Activated T-helper 1 cell treated with Interleukin-2 at 50 U/mL for 16 hours (primary cell): ENCODE results near the gene LDHAL6B.
"Not testable (repeated sequence)": the region's sequence is repeated elsewhere in the genome, so short reads cannot be mapped to it uniquely, and the experiment has no call there.

Experiments used
- DNase-seq: peaks from one replicate; pipeline ENCODE4 v3.0.0-alpha.2; 2020; ENCODE audit warnings: low read depth

Gene LDHAL6B

GRCh38 chr15:59206623-59207183 lies at the start of gene LDHAL6B:
Gene LDHAL6B, plus strand, starts transcription at chr15:59206843. Its CDS starts 98 bp downstream, at chr15:59206941.
- no peak for DNase-seq

- no peak for DNase-seq
Measured at GRCh38 chr15:59157396-59157795, 49.2 kb upstream of the LDHAL6B start.

GRCh38 chr15:59157840-59158700 lies 48.6 kb upstream of the LDHAL6B start:
- DNase-seq = no peak

GRCh38 chr15:59158701-59159034 lies 48.0 kb upstream of the LDHAL6B start:
- no peak for DNase-seq

- DNase-seq = no peak
Measured at GRCh38 chr15:59159210-59159609, 47.4 kb upstream of the LDHAL6B start.

GRCh38 chr15:59160880-59161593 lies 45.6 kb upstream of the LDHAL6B start:
- DNase-seq = no peak

- not testable (repeated sequence) for DNase-seq
Measured at GRCh38 chr15:59162080-59162479, 44.6 kb upstream of the LDHAL6B start.

- no peak for DNase-seq
Measured at GRCh38 chr15:59165726-59166125, 40.9 kb upstream of the LDHAL6B start.

- DNase-seq = no peak
Measured at GRCh38 chr15:59166166-59166565, 40.5 kb upstream of the LDHAL6B start.

GRCh38 chr15:59166601-59167265 lies 39.9 kb upstream of the LDHAL6B start:
- DNase-seq = no peak

GRCh38 chr15:59168536-59168935 lies 38.1 kb upstream of the LDHAL6B start:
- no peak for DNase-seq

- DNase-seq = no peak
Measured at GRCh38 chr15:59169251-59169708, 37.4 kb upstream of the LDHAL6B start.

GRCh38 chr15:59170295-59171066 lies 36.2 kb upstream of the LDHAL6B start:
- no peak for DNase-seq

- no peak for DNase-seq
Measured at GRCh38 chr15:59171067-59171397, 35.6 kb upstream of the LDHAL6B start.

- no peak for DNase-seq
Measured at GRCh38 chr15:59172289-59172901, 34.2 kb upstream of the LDHAL6B start.

- no peak for DNase-seq
Measured at GRCh38 chr15:59173194-59173593, 33.4 kb upstream of the LDHAL6B start.

GRCh38 chr15:59174151-59174834 lies 32.4 kb upstream of the LDHAL6B start:
- DNase-seq = no peak

- no peak for DNase-seq
Measured at GRCh38 chr15:59174835-59175831, 31.5 kb upstream of the LDHAL6B start.

- DNase-seq = no peak
Measured at GRCh38 chr15:59176653-59177316, 29.9 kb upstream of the LDHAL6B start.
